Measurements from ENCODE around the gene CYP4V2. TPM values are rescaled to one million over a fixed set of nuclear protein-coding genes. Genes with fewer than 3 reads are reported as not detected.

Gene CYP4V2
- total and polyA plus RNA-seq, 2 experiments from 2014 or later = 1.5 to 3.1 TPM

DNA sequence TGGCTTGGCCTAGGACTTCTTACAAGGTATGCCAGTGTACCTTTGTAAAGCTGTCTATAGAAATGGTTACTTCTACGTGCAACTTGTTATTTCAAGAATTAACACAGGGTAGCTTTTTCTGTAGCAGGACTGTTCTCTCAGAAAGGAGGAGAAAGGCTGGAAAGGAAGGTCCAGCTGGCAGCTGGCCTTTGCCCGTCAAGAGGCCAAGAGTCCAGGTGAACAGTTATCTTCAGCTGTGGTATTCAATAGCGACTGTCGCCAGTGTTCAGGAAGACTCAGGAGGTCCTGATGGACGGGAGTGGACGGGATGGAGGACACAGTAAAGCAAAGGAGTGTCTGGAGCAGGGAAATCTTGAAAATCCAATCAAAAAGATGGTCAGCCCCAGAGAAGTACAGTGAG is 4.7 kb downstream of the CYP4V2 start (continued):
- TF ChIP-seq ZNF462 (CRISPR knock-in tag; IDR thresholded peaks at IDR 0.05) (no peak), EZH2phosphoT487 (IDR thresholded peaks at IDR 0.05; ENCODE audit: unreplicated experiment) (no peak), REST (IDR thresholded peaks at IDR 0.05; ENCODE audit: unreplicated experiment) (no peak)

- no peaks in the 10 kb centered on the region for H3K36me3 ChIP-seq (ENCODE audit: insufficient read depth)
- H3K9me3 Mint-ChIP-seq = no peaks in the 10 kb centered on the region
- no peak overlapping the region for H3K27ac ChIP-seq (ENCODE audit: low read depth)
- H3K9me2 ChIP-seq (ENCODE audit: insufficient read depth) = no peaks in the 10 kb centered on the region
- H3K27ac Mint-ChIP-seq = no peak overlapping the region
- H3K4me2 ChIP-seq = no peak overlapping the region
- no peaks in the 10 kb centered on the region for H4K20me1 ChIP-seq (replicated peaks; ENCODE audit: insufficient read depth)
- H3K4me3 Mint-ChIP-seq = no peak overlapping the region
- H3F3A ChIP-seq (replicated peaks; ENCODE audit: low read depth) = peaks cover 18% of the 10 kb centered on the region; the same call in 1 of the 2 replicates
- H3K27me3 Mint-ChIP-seq (ENCODE audit: insufficient read depth, low read depth, poor library complexity) = peaks cover 3% of the 10 kb centered on the region
- peaks cover 10% of the 10 kb centered on the region; the same call in 2 of the 3 replicates for H3K36me3 Mint-ChIP-seq (ENCODE audit: low read depth)
- peaks cover 10% of the 10 kb centered on the region; the same call in 1 of the 2 replicates for H3K4me1 ChIP-seq (ENCODE audit: insufficient read depth)
- H2AFZ ChIP-seq = no peak overlapping the region
- no peak overlapping the region for H3K4me3 ChIP-seq
- no peaks in the 10 kb centered on the region for H3K27me3 ChIP-seq (ENCODE audit: insufficient read depth)
- no peaks in the 10 kb centered on the region for H3K79me2 ChIP-seq (replicated peaks; ENCODE audit: insufficient read depth)
- ATAC-seq (no peak), DNase-seq (ENCODE audit: low spot score) (no peak)
- H3K4me1 Mint-ChIP-seq = peaks cover 21% of the 10 kb centered on the region
- TF ChIP-seq REST (IDR thresholded peaks at IDR 0.05; ENCODE audit: unreplicated experiment) = no peak
- TF ChIP-seq ZNF114 (CRISPR knock-in tag; IDR thresholded peaks at IDR 0.05) = no peak
- TF ChIP-seq EZH2phosphoT487 (IDR thresholded peaks at IDR 0.05; ENCODE audit: unreplicated experiment) = no peak
- no peak for TF ChIP-seq ZNF331 (CRISPR knock-in tag; IDR thresholded peaks at IDR 0.05; ENCODE audit: low read depth)
- no peak for TF ChIP-seq NANOG (IDR thresholded peaks at IDR 0.05; ENCODE audit: borderline replicate concordance)
- TF ChIP-seq EZH2 (IDR thresholded peaks at IDR 0.05; ENCODE audit: low read depth, unreplicated experiment) = no peak
- TF ChIP-seq POLR2AphosphoS5 (IDR thresholded peaks at IDR 0.05; ENCODE audit: low read depth) = no peak
- TF ChIP-seq STAT1 (IDR thresholded peaks at IDR 0.05; ENCODE audit: unreplicated experiment) = no peak
- TF ChIP-seq CTCF (conservative IDR thresholded peaks at IDR 0.05; ENCODE audit: low read depth in 2 of 2) = no peak
Observed at GRCh38 chr4:186200516-186200915, 9.1 kb downstream of the CYP4V2 start.
